Measurements from ENCODE around the gene CPVL. TPM values are rescaled to one million over a fixed set of nuclear protein-coding genes. Genes with fewer than 3 reads are reported as not detected.

Gene CPVL
- total RNA-seq, 2 experiments from 2014 or later: not detected

GRCh38 chr7:29075606-29076005 lies 70.7 kb downstream of the CPVL start:
- ATAC-seq (no peak), DNase-seq (no peak)
- ChIA-PET POLR2A (no interaction called here), CTCF (no interaction called here)
- no peak for TF ChIP-seq CTCF (IDR thresholded peaks at IDR 0.05)
- Mint-ChIP-seq H3K27ac (no peak overlapping the region), H3K4me3 (no peak overlapping the region), H3K9me3 (no peaks in the 10 kb centered on the region), H3K36me3 (ENCODE audit: low read depth) (no peaks in the 10 kb centered on the region), H3K4me1 (ENCODE audit: low read depth) (no peaks in the 10 kb centered on the region), H3K27me3 (peaks cover 2% of the 10 kb centered on the region)
- intact Hi-C loops (cut with micrococcal nuclease): no loop called here

- ChIA-PET CTCF (no interaction called here), POLR2A (no interaction called here)
- H3K27me3 Mint-ChIP-seq: no peaks in the 10 kb centered on the region
- intact Hi-C loops (cut with micrococcal nuclease): no loop called here
- no peaks in the 10 kb centered on the region for H3K9me3 Mint-ChIP-seq
- H3K4me1 Mint-ChIP-seq (ENCODE audit: low read depth): no peaks in the 10 kb centered on the region
- no peak for DNase-seq
- TF ChIP-seq CTCF (IDR thresholded peaks at IDR 0.05): no peak
- H3K4me3 Mint-ChIP-seq: no peak overlapping the region
- no peaks in the 10 kb centered on the region for H3K36me3 Mint-ChIP-seq (ENCODE audit: low read depth)
- no peak overlapping the region for H3K27ac Mint-ChIP-seq
- ATAC-seq: no peak
Measured at GRCh38 chr7:29071203-29071874, 75.0 kb downstream of the CPVL start.

GRCh38 chr7:29066641-29067040 lies 79.7 kb downstream of the CPVL start:
- no peak for ATAC-seq
- no peak for DNase-seq
- Mint-ChIP-seq H3K4me1 (ENCODE audit: low read depth) (no peaks in the 10 kb centered on the region), H3K9me3 (no peaks in the 10 kb centered on the region), H3K27me3 (peaks cover 2% of the 10 kb centered on the region), H3K27ac (no peak overlapping the region), H3K4me3 (no peak overlapping the region), H3K36me3 (ENCODE audit: low read depth) (no peaks in the 10 kb centered on the region)
- ChIA-PET CTCF (interaction anchor here (0.6 to 1.6 kb wide), 2 partner anchors 128 to 144 kb away, joined by 3 to 5 read pairs; no protein-coding TSS in a partner anchor), POLR2A (no interaction called here)
- no peak for TF ChIP-seq CTCF (IDR thresholded peaks at IDR 0.05)
- intact Hi-C loops (cut with micrococcal nuclease): no loop called here

- CTCF ChIA-PET: no interaction called here
- Mint-ChIP-seq H3K9me3 (no peaks in the 10 kb centered on the region), H3K27ac (no peak overlapping the region), H3K4me1 (ENCODE audit: low read depth) (no peaks in the 10 kb centered on the region), H3K27me3 (peaks cover 2% of the 10 kb centered on the region), H3K4me3 (no peak overlapping the region), H3K36me3 (ENCODE audit: low read depth) (no peaks in the 10 kb centered on the region)
- intact Hi-C loops (cut with micrococcal nuclease): no loop called here
- POLR2A ChIA-PET: no interaction called here
- no peak for ATAC-seq
- DNase-seq: no peak
- no peak for TF ChIP-seq CTCF (IDR thresholded peaks at IDR 0.05)
Measured at GRCh38 chr7:29065181-29065857, 81.0 kb downstream of the CPVL start.

GRCh38 chr7:29063872-29064271 lies 82.5 kb downstream of the CPVL start:
- POLR2A ChIA-PET: no interaction called here
- CTCF ChIA-PET: interaction anchor here (1.3 kb wide), 1 partner anchor 141 kb away, joined by 4 read pairs; no protein-coding TSS in a partner anchor
- no peaks in the 10 kb centered on the region for H3K36me3 Mint-ChIP-seq (ENCODE audit: low read depth)
- no peak overlapping the region for H3K27ac Mint-ChIP-seq
- H3K9me3 Mint-ChIP-seq: peaks cover 1% of the 10 kb centered on the region
- DNase-seq (no peak), ATAC-seq (no peak)
- peaks cover 3% of the 10 kb centered on the region for H3K27me3 Mint-ChIP-seq
- no peak overlapping the region for H3K4me3 Mint-ChIP-seq
- H3K4me1 Mint-ChIP-seq (ENCODE audit: low read depth): no peaks in the 10 kb centered on the region
- intact Hi-C loops (cut with micrococcal nuclease): no loop called here
- no peak for TF ChIP-seq CTCF (IDR thresholded peaks at IDR 0.05)

All from activated CD8-positive, alpha-beta T cell treated with anti-CD3 and anti-CD28 coated beads for 36 hours (primary cell).